HFFc6 (cell line): ENCODE results near the gene ABI3BP. TPM values are rescaled to one million over a fixed set of nuclear protein-coding genes. Genes with fewer than 3 reads are reported as not detected.

Source experiments
- DNase-seq: peaks from one replicate; pipeline ENCODE4 v3.0.0-alpha.2; 2018
- H3K27ac Mint-ChIP-seq: 2 replicates; pipeline ENCODE4 v1.8.0; 2020; ENCODE audit warnings: mild to moderate bottlenecking, mixed read lengths
- H3K27me3 Mint-ChIP-seq: 2 replicates; pipeline ENCODE4 v1.8.0; 2021; ENCODE audit warnings: mild to moderate bottlenecking, moderate library complexity, mixed read lengths; ENCODE audit not compliant: insufficient read depth
- H3K36me3 Mint-ChIP-seq: 2 replicates; pipeline ENCODE4 v1.8.0; 2021; ENCODE audit warnings: low read depth, mixed read lengths
- H3K4me1 Mint-ChIP-seq: 2 replicates; pipeline ENCODE4 v1.8.0; 2020; ENCODE audit warnings: low read depth, mixed read lengths
- H3K4me3 Mint-ChIP-seq: 2 replicates; pipeline ENCODE4 v1.8.0; 2020; ENCODE audit warnings: mild to moderate bottlenecking, moderate library complexity, mixed read lengths
- H3K9me3 Mint-ChIP-seq: 2 replicates; pipeline ENCODE4 v1.8.0; 2020; ENCODE audit warnings: mild to moderate bottlenecking, mixed read lengths
- total RNA-seq, 6 experiments: library from RNA; stranded (reverse); fragmentation: NEBNext Ultra II Directional; extraction: Animal tissue kit (Norgen Biotek cat#: 25700); gene quantifications; 2 replicates in 1 of 6; 3 replicates in 5 of 6; pipeline ENCODE4 v1.2.3, GENCODE V29; 2021
- TF ChIP-seq, protein P1 (sequence below): fragments of 200-600 bp; sonication (generic); IDR thresholded peaks from 2 replicates; pipeline ENCODE4 v1.5.0; 2021; ENCODE audit warnings: antibody characterized with exemption, mild to moderate bottlenecking

The ABI3BP gene
- total RNA-seq, 6 experiments from 2014 or later, result 12.4 to 27.8 (median 24.6) TPM

GRCh38 chr3:100748967-100749366 lies 244.3 kb downstream of the ABI3BP start:
- Mint-ChIP-seq H3K27me3 (no peaks in the 10 kb centered on the region), H3K4me1 (peaks cover 11% of the 10 kb centered on the region), H3K27ac (no peak overlapping the region), H3K4me3 (no peak overlapping the region), H3K36me3 (peaks cover 51% of the 10 kb centered on the region), H3K9me3 (no peaks in the 10 kb centered on the region)
- TF ChIP-seq, protein P1, sequence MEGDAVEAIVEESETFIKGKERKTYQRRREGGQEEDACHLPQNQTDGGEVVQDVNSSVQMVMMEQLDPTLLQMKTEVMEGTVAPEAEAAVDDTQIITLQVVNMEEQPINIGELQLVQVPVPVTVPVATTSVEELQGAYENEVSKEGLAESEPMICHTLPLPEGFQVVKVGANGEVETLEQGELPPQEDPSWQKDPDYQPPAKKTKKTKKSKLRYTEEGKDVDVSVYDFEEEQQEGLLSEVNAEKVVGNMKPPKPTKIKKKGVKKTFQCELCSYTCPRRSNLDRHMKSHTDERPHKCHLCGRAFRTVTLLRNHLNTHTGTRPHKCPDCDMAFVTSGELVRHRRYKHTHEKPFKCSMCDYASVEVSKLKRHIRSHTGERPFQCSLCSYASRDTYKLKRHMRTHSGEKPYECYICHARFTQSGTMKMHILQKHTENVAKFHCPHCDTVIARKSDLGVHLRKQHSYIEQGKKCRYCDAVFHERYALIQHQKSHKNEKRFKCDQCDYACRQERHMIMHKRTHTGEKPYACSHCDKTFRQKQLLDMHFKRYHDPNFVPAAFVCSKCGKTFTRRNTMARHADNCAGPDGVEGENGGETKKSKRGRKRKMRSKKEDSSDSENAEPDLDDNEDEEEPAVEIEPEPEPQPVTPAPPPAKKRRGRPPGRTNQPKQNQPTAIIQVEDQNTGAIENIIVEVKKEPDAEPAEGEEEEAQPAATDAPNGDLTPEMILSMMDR, result no peak
- DNase-seq, result no peak

GRCh38 chr3:100748220-100748619 lies 245.0 kb downstream of the ABI3BP start:
- H3K27me3 Mint-ChIP-seq, result no peaks in the 10 kb centered on the region
- no peaks in the 10 kb centered on the region for H3K9me3 Mint-ChIP-seq
- H3K27ac Mint-ChIP-seq, result no peak overlapping the region
- no peak overlapping the region for H3K4me3 Mint-ChIP-seq
- no peak for DNase-seq
- TF ChIP-seq, protein P1, result no peak
- H3K4me1 Mint-ChIP-seq, result peaks cover 11% of the 10 kb centered on the region
- H3K36me3 Mint-ChIP-seq, result peaks cover 51% of the 10 kb centered on the region

GRCh38 chr3:100746092-100746491 lies 247.1 kb downstream of the ABI3BP start:
- H3K4me1 Mint-ChIP-seq, result peaks cover 11% of the 10 kb centered on the region
- peaks cover 49% of the 10 kb centered on the region for H3K36me3 Mint-ChIP-seq
- DNase-seq, result no peak
- H3K9me3 Mint-ChIP-seq, result no peaks in the 10 kb centered on the region
- H3K27ac Mint-ChIP-seq, result no peak overlapping the region
- no peak overlapping the region for H3K4me3 Mint-ChIP-seq
- no peaks in the 10 kb centered on the region for H3K27me3 Mint-ChIP-seq
- TF ChIP-seq, protein P1, result no peak

GRCh38 chr3:100745617-100746016 lies 247.6 kb downstream of the ABI3BP start:
- Mint-ChIP-seq H3K36me3 (peaks cover 47% of the 10 kb centered on the region), H3K4me1 (peaks cover 11% of the 10 kb centered on the region), H3K4me3 (no peak overlapping the region), H3K27ac (no peak overlapping the region), H3K9me3 (no peaks in the 10 kb centered on the region), H3K27me3 (no peaks in the 10 kb centered on the region)
- DNase-seq, result no peak
- TF ChIP-seq, protein P1, result no peak

GRCh38 chr3:100744671-100745070 lies 248.6 kb downstream of the ABI3BP start:
- Mint-ChIP-seq H3K4me1 (peaks cover 12% of the 10 kb centered on the region), H3K27ac (peak overlapping the region; percentile 46; the same call in 1 of the 2 replicates), H3K27me3 (no peaks in the 10 kb centered on the region), H3K36me3 (peaks cover 47% of the 10 kb centered on the region), H3K4me3 (no peak overlapping the region), H3K9me3 (no peaks in the 10 kb centered on the region)
- TF ChIP-seq, protein P1, result no peak
- DNase-seq, result no peak

DNA sequence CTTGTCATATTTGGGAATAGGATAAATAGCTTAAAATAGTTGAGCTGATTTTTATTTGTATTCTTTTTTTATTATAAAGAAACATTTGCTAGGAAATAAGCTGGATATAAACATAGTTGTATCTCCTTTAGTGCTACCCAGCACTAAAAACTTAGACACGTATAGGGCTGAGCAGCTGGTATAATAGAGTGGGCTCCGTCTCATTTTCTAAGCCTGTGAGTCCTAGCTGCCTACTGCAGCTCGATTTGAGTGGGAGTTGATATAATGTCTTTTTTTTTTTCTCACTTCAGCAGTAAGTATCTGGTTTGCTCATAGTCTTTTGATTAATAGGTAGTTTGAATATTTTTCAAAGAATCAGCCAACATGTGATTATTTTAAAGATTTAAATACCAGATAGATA lies 249.7 kb downstream of the ABI3BP start:
- TF ChIP-seq, protein P1, result no peak
- no peaks in the 10 kb centered on the region for H3K27me3 Mint-ChIP-seq
- H3K4me3 Mint-ChIP-seq, result no peak overlapping the region
- peaks cover 19% of the 10 kb centered on the region for H3K4me1 Mint-ChIP-seq
- peaks cover 45% of the 10 kb centered on the region for H3K36me3 Mint-ChIP-seq
- H3K27ac Mint-ChIP-seq, result no peak overlapping the region
- no peaks in the 10 kb centered on the region for H3K9me3 Mint-ChIP-seq
- no peak for DNase-seq
